GM19351 (cell line): ENCODE results near the gene DIP2C.

Source experiments
- ATAC-seq: cut with Tn5 transposase; IDR thresholded peaks from one replicate; pipeline ENCODE4 v1.9.1; 2021; ENCODE audit warnings: mild to moderate bottlenecking, moderate library complexity; ENCODE audit not compliant: unreplicated experiment

The DIP2C gene

GRCh38 chr10:508726-509125 is 180.7 kb downstream of the DIP2C start:
- ATAC-seq = no peak

- no peak for ATAC-seq
Measured at GRCh38 chr10:507908-508444, 181.5 kb downstream of the DIP2C start.

- no peak for ATAC-seq
Measured at GRCh38 chr10:507355-507699, 182.1 kb downstream of the DIP2C start.

GRCh38 chr10:506451-507354 is 182.8 kb downstream of the DIP2C start:
- ATAC-seq = no peak

GRCh38 chr10:505419-505818 is 184.0 kb downstream of the DIP2C start:
- ATAC-seq = no peak

- ATAC-seq = no peak
Measured at GRCh38 chr10:504806-505205, 184.7 kb downstream of the DIP2C start.

- ATAC-seq = no peak
Measured at GRCh38 chr10:504121-504611, 185.3 kb downstream of the DIP2C start.

GRCh38 chr10:501596-501995 is 187.9 kb downstream of the DIP2C start:
- ATAC-seq = no peak

GRCh38 chr10:500876-501275 is 188.6 kb downstream of the DIP2C start:
- no peak for ATAC-seq

GRCh38 chr10:499991-500390 is 189.5 kb downstream of the DIP2C start:
- no peak for ATAC-seq

GRCh38 chr10:498760-499435 is 190.6 kb downstream of the DIP2C start:
- no peak for ATAC-seq

GRCh38 chr10:497898-498451 is 191.5 kb downstream of the DIP2C start:
- no peak for ATAC-seq

- ATAC-seq = no peak
Measured at GRCh38 chr10:497289-497688, 192.2 kb downstream of the DIP2C start.

- no peak for ATAC-seq
Measured at GRCh38 chr10:494556-494955, 194.9 kb downstream of the DIP2C start.

GRCh38 chr10:494149-494542 is 195.3 kb downstream of the DIP2C start:
- ATAC-seq = no peak

GRCh38 chr10:493391-494148 is 195.9 kb downstream of the DIP2C start:
- ATAC-seq = no peak

GRCh38 chr10:492836-493235 is 196.6 kb downstream of the DIP2C start:
- no peak for ATAC-seq

- no peak for ATAC-seq
Measured at GRCh38 chr10:491667-492424, 197.6 kb downstream of the DIP2C start.

- no peak for ATAC-seq
Measured at GRCh38 chr10:490891-491571, 198.4 kb downstream of the DIP2C start.

- ATAC-seq = no peak
Measured at GRCh38 chr10:490256-490655, 199.2 kb downstream of the DIP2C start.
